Upper lobe of left lung (tissue), 4 donors: ENCODE data around the gene PRSS21.

Experiments
- CTCF ChIP-seq, 6 experiments: fragments of 450-650 bp in 4 of 6; fragments of 200-600 bp in 2 of 6; sonication (generic) in 2 of 6; IDR thresholded peaks; one replicate each; pipeline ENCODE4 v1.5.1; 2016 to 2019; ENCODE audit warnings: antibody characterized with exemption in 6 of 6
- EP300 ChIP-seq, 4 donors: sonication (generic); formaldehyde crosslinking; IDR thresholded peaks; one replicate each; pipeline ENCODE4 v1.5.1; 2017; ENCODE audit warnings: antibody characterized with exemption in 4 of 4, control low read depth in 2 of 4
- POLR2A ChIP-seq, 4 donors: fragments of 450-650 bp; IDR thresholded peaks; one replicate each; pipeline ENCODE4 v1.5.1; 2016 to 2017; ENCODE audit warnings: antibody characterized with exemption in 4 of 4, mild to moderate bottlenecking in 2 of 4
- POLR2AphosphoS5 ChIP-seq, 2 donors: sonication (generic); formaldehyde crosslinking; IDR thresholded peaks; one replicate each; pipeline ENCODE4 v1.5.1; 2017; ENCODE audit warnings: antibody characterized with exemption in 2 of 2

DNA sequence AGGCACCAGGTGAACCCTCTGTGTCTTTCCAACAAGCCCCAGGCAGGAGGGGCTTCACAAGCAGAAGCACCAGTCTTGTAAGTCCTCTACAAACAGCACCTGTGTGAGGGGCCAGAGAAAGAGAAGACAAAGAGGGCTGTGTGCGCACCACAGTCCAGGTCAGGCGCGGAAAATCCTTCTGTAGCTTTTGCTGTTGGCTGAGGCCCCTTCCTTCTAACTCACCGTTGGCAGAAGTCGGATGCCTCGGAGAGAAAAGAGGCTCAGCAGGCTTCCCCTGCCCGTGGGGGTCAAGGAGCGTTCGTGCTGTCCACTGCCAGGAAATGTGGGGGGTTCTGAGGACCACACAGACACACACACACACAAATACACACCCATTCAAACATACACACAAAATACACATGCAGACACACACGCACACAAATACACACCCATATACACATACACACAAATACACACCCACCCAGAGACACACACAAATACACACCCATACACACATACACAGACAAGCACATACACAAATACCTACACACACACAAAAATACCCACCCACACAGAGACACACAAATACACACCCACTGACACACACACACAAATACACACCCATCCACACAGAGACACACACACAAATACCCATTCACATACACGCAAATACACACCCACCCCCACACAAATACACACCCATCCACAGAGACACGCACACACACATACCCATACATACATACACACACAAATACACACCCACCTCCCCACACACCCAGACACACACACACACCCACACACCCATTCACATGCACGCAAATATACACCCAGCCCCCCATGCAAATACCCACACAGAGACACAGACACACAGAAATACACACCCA, 19.8 kb downstream of the PRSS21 start:
- TF ChIP-seq POLR2A (IDR thresholded peaks at IDR 0.05) (no peak), CTCF (IDR thresholded peaks at IDR 0.05) (no peak), POLR2AphosphoS5 (IDR thresholded peaks at IDR 0.05) (no peak), EP300 (IDR thresholded peaks at IDR 0.05) (no peak)
